ENCODE measurements around the gene RGS18.

GRCh38 chr1:192153276-192153675 lies 5.0 kb upstream of the RGS18 start:
- no peak for TF ChIP-seq CTCF (conservative IDR thresholded peaks at IDR 0.05; ENCODE audit: low read length)
- TF ChIP-seq EZH2phosphoT487 (IDR thresholded peaks at IDR 0.05; ENCODE audit: borderline replicate concordance): no peak
